Measurements from ENCODE around the gene RASL10A.

The RASL10A gene

DNA sequence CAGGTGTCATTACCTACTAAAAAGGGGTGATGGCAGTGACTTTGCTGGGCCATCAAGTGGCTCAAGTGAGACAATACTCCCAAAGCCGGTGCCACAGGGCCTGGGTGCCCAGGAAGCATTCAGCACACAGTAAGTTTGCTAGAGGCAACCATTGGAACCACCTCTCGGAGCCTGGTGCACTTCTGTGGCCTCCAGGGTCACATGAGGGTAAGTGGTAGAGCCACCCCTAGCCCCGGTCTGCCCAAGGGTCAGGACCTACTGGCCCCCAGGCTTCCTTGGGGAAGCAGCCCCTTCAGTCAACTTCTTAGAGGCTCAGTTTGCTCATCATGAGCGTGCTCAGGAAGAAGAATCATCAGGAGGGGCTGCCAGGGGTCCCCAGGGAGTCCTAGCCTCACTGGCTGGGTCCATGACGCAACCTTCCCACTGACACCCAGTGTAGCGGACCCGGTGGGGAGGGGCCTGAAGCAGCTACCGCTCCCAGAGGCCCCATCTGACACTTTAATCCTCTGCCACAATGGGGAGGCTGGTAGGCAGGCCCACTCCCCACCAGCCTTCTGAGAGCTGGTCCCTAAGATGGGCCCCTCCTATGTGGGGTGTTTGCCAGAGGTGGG is 17.5 kb upstream of the RASL10A start:
- TF ChIP-seq, protein P1, sequence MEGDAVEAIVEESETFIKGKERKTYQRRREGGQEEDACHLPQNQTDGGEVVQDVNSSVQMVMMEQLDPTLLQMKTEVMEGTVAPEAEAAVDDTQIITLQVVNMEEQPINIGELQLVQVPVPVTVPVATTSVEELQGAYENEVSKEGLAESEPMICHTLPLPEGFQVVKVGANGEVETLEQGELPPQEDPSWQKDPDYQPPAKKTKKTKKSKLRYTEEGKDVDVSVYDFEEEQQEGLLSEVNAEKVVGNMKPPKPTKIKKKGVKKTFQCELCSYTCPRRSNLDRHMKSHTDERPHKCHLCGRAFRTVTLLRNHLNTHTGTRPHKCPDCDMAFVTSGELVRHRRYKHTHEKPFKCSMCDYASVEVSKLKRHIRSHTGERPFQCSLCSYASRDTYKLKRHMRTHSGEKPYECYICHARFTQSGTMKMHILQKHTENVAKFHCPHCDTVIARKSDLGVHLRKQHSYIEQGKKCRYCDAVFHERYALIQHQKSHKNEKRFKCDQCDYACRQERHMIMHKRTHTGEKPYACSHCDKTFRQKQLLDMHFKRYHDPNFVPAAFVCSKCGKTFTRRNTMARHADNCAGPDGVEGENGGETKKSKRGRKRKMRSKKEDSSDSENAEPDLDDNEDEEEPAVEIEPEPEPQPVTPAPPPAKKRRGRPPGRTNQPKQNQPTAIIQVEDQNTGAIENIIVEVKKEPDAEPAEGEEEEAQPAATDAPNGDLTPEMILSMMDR (conservative IDR thresholded peaks at IDR 0.05; ENCODE audit: low read depth, low read length) = no peak
- DNase-seq (ENCODE audit: low read depth) = no peak
- H3K4me3 ChIP-seq (ENCODE audit: low read length) = no peak overlapping the region

DNA sequence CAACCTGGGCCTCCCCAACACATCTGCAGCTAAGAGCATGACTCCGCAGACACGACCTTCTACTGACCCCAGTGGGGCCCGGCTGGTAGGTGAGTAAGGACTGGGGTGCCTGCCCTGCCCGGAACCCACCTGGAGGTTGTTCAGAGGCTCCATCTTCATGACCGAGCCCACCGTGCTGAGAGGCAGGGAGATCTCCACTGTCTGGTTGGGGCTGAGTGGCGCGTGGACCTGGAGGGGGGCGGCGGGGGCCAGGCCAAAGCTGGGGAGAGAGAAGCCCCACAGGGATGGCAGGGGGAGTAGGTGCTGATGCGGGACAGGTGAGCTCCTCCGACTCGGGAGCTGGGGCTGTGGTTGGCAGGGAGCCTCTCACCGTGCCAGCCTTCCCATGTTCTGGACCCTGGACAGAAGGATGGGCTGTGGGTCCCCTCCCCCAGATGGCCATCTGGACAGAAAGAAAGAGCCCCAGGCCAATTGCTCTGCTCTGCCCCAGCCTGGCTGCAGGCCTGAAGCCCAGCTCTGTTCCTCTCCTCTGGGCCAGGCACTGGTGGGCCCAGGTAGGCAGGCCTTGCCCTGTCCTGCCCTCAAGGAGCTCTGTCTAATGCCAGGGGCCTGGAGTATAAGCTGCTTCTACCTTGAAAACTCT is 16.3 kb upstream of the RASL10A start:
- no peak overlapping the region for H3K4me3 ChIP-seq (ENCODE audit: low read length)
- TF ChIP-seq, protein P1 (conservative IDR thresholded peaks at IDR 0.05; ENCODE audit: low read depth, low read length) = no peak
- DNase-seq (ENCODE audit: low read depth) = no peak

- no peak for DNase-seq (ENCODE audit: low read depth)
- TF ChIP-seq, protein P1 (conservative IDR thresholded peaks at IDR 0.05; ENCODE audit: low read depth, low read length) = no peak
- no peak overlapping the region for H3K4me3 ChIP-seq (ENCODE audit: low read length)
Measured at GRCh38 chr22:29331213-29331612, 15.7 kb upstream of the RASL10A start.

GRCh38 chr22:29330753-29331152 is 15.3 kb upstream of the RASL10A start:
- no peak overlapping the region for H3K4me3 ChIP-seq (ENCODE audit: low read length)
- TF ChIP-seq, protein P1 (conservative IDR thresholded peaks at IDR 0.05; ENCODE audit: low read depth, low read length) = no peak
- no peak for DNase-seq (ENCODE audit: low read depth)

DNA sequence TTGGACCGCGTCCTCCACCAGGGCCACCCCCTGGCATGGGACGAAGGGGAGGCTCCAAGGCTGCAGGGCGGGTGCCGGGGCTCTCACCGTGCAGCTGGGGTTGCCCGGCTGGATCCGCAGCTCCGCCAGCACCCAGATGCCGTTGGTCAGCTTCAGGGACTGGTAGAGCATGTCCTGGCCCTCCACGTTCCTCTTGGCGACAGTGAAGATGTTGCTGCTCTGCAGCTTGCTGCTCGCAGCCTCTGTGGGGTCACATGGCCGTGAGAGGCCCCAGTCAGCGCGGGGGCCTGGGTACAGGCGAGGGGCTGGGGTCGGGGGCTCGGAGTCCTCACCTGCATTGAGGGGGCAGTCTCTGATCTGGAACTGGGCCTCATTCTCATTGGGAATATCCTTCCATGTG is 14.8 kb upstream of the RASL10A start:
- no peak overlapping the region for H3K4me3 ChIP-seq (ENCODE audit: low read length)
- DNase-seq (ENCODE audit: low read depth) = no peak
- TF ChIP-seq, protein P1 (conservative IDR thresholded peaks at IDR 0.05; ENCODE audit: low read depth, low read length) = no peak

DNA sequence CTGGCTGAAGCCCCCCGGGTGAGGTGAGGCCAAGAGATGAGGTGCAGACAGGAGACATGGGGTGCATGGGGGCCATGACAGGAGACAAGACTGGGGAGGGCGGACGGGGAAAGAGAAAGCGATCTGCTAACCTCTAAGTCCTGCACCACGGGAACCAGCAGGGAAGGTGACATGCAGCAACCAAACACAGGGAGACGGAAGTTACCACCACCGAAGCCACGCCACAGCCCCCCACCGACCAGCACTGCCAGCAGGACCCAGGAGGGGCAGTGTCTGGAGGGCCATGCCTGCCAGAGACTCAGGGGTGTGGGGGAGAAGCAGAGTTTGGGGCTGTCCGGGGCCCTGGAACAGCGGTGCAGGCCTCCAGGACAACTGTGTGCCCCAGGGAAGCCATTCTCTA is 14.1 kb upstream of the RASL10A start:
- TF ChIP-seq, protein P1 (conservative IDR thresholded peaks at IDR 0.05; ENCODE audit: low read depth, low read length) = no peak
- DNase-seq (ENCODE audit: low read depth) = no peak
- no peak overlapping the region for H3K4me3 ChIP-seq (ENCODE audit: low read length)
